SK-N-SH (cell line): ENCODE measurements around the gene CSRP3. TPM values are rescaled to one million over a fixed set of nuclear protein-coding genes. Genes with fewer than 3 reads are reported as not detected.

Experiments used
- CTCF ChIA-PET: fragments of 300-600, 350-600 bp; formaldehyde crosslinking; extraction: SDS; loops from one replicate; lab custom pipeline; 2021; lab: Yijun Ruan, JAX
- POLR2A ChIA-PET: fragments of 350-600 bp; sonication (Branson Sonifier 250); formaldehyde crosslinking; extraction: SDS; loops from one replicate; lab custom pipeline; 2020; ENCODE audit warnings: antibody characterized with exemption, inconsistent platforms; lab: Yijun Ruan, JAX
- DNase-seq: peaks from one replicate; pipeline ENCODE4 v3.0.0; 2012
- H2AFZ ChIP-seq: fragments of 200-600 bp; sonication (generic); 2 replicates; pipeline ENCODE4 v1.8.1; 2016; ENCODE audit warnings: antibody characterized with exemption, mild to moderate bottlenecking, low read depth
- H3F3A ChIP-seq: fragments of 200-600 bp; sonication (generic); replicated peaks from 2 replicates; pipeline ENCODE3; 2016; ENCODE audit warnings: antibody characterized with exemption, mild to moderate bottlenecking; ENCODE audit not compliant: insufficient read depth
- H3K27ac ChIP-seq, 2 experiments: fragments of 200-500 bp in 1 of 2; fragments of 200-600 bp in 1 of 2; sonication (Bioruptor generic) in 1 of 2; sonication (generic), shearing (Covaris generic) in 1 of 2; 2 replicates each; pipeline versions ENCODE4 v1.5.1 to v1.6.1; 2014 to 2016; ENCODE audit warnings: low read depth in 2 of 2, inconsistent platforms in 1 of 2, low read length in 1 of 2, mild to moderate bottlenecking in 1 of 2, mixed read lengths in 1 of 2
- H3K27me3 ChIP-seq: fragments of 200-600 bp; sonication (generic), shearing (Covaris generic); 2 replicates; pipeline ENCODE4 v1.6.1; 2016; ENCODE audit warnings: mixed run types; ENCODE audit not compliant: insufficient read depth
- H3K36me3 ChIP-seq, 2 experiments: fragments of 200-500 bp in 1 of 2; fragments of 200-600 bp in 1 of 2; sonication (Bioruptor generic) in 1 of 2; sonication (generic) in 1 of 2; replicated peaks in 1 of 2; 2 replicates each; pipeline versions ENCODE3 to v1.5.1; 2014 to 2016; ENCODE audit warnings: low read length in 1 of 2, mild to moderate bottlenecking in 1 of 2; ENCODE audit not compliant: insufficient read depth in 2 of 2, control insufficient read depth in 1 of 2
- H3K4me1 ChIP-seq, 2 experiments: fragments of 200-500 bp in 1 of 2; fragments of 200-600 bp in 1 of 2; sonication (Bioruptor generic) in 1 of 2; sonication (generic), shearing (Covaris generic) in 1 of 2; 2 replicates each; pipeline versions ENCODE4 v1.5.1 to v1.6.1; 2014 to 2016; ENCODE audit warnings: low read depth in 1 of 2, low read length in 1 of 2, mixed run types in 1 of 2; ENCODE audit not compliant: insufficient read depth in 2 of 2, control insufficient read depth in 1 of 2
- H3K4me2 ChIP-seq: fragments of 200-600 bp; sonication (generic), shearing (Covaris generic); 2 replicates; pipeline ENCODE4 v1.6.1; 2017; ENCODE audit warnings: mixed run types
- H3K4me3 ChIP-seq, 2 experiments: fragments of 200-500 bp in 1 of 2; fragments of 200-600 bp in 1 of 2; sonication (Bioruptor generic) in 1 of 2; sonication (generic), shearing (Covaris generic) in 1 of 2; 2 replicates each; pipeline versions ENCODE4 v1.5.1 to v1.8.1; 2014 to 2016; ENCODE audit warnings: low read depth in 2 of 2, inconsistent platforms in 1 of 2, low read length in 1 of 2, mild to moderate bottlenecking in 1 of 2, mixed read lengths in 1 of 2, moderate library complexity in 1 of 2
- H3K79me2 ChIP-seq: fragments of 200-600 bp; sonication (generic); 2 replicates; pipeline ENCODE4 v1.8.1; 2017; ENCODE audit warnings: mild to moderate bottlenecking; ENCODE audit not compliant: insufficient read depth
- H3K9ac ChIP-seq: fragments of 200-600 bp; sonication (generic); 2 replicates; pipeline ENCODE4 v1.6.1; 2017; ENCODE audit warnings: mixed run types
- H3K9me2 ChIP-seq: fragments of 200-600 bp; sonication (generic); 2 replicates; pipeline ENCODE4 v1.6.1; 2017; ENCODE audit warnings: mixed run types
- H3K9me3 ChIP-seq: fragments of 200-600 bp; sonication (generic); 2 replicates; pipeline ENCODE4 v1.6.1; 2017; ENCODE audit warnings: mixed run types, mild to moderate bottlenecking, moderate library complexity
- H4K20me1 ChIP-seq: fragments of 200-600 bp; sonication (generic); 2 replicates; pipeline ENCODE4 v1.6.1; 2017; ENCODE audit warnings: mild to moderate bottlenecking, mixed run types; ENCODE audit not compliant: insufficient read depth
- EP300 ChIP-seq, 2 experiments: IDR thresholded peaks; 2 replicates each; pipeline versions ENCODE4 v1.4.0 to v1.6.1; 2012; ENCODE audit warnings: borderline replicate concordance in 1 of 2, low read depth in 1 of 2, low read length in 1 of 2
- FOSL2 ChIP-seq: IDR thresholded peaks from 2 replicates; pipeline ENCODE4 v1.4.0; 2012; ENCODE audit warnings: low read depth, mild to moderate bottlenecking, moderate library complexity, borderline replicate concordance
- MAX ChIP-seq: IDR thresholded peaks from 2 replicates; pipeline ENCODE4 v1.4.0; 2012; ENCODE audit warnings: low read depth
- MXI1 ChIP-seq: IDR thresholded peaks from 2 replicates; pipeline ENCODE4 v1.6.1; 2012; ENCODE audit warnings: mild to moderate bottlenecking, low read depth, low read length, improper control_type of control experiment
- NRF1 ChIP-seq: IDR thresholded peaks from 2 replicates; pipeline ENCODE4 v1.6.1; 2012; ENCODE audit warnings: low read depth, mild to moderate bottlenecking, low read length
- RCOR1 ChIP-seq: fragments of 150-350 bp; IDR thresholded peaks from 2 replicates; pipeline ENCODE4 v1.6.1; 2017; ENCODE audit warnings: antibody characterized with exemption, low read length
- RFX5 ChIP-seq: IDR thresholded peaks from 2 replicates; pipeline ENCODE4 v1.6.1; 2012; ENCODE audit warnings: mild to moderate bottlenecking, improper control_type of control experiment, low read length
- SMC3 ChIP-seq: IDR thresholded peaks from 2 replicates; pipeline ENCODE4 v1.6.1; 2012; ENCODE audit warnings: low read depth, low read length, improper control_type of control experiment
- TAF1 ChIP-seq: IDR thresholded peaks from 2 replicates; pipeline ENCODE4 v1.6.1; 2012; ENCODE audit warnings: low read depth, mild to moderate bottlenecking, low read length, moderate library complexity, borderline replicate concordance
- TEAD4 ChIP-seq: IDR thresholded peaks from 2 replicates; pipeline ENCODE4 v1.4.0; 2012; ENCODE audit warnings: mild to moderate bottlenecking, borderline replicate concordance; ENCODE audit not compliant: insufficient read depth
- ZBTB33 ChIP-seq: IDR thresholded peaks from 2 replicates; pipeline ENCODE4 v1.4.0; 2012; ENCODE audit warnings: low read depth, borderline replicate concordance
- WGBS: methylation state at CpG from one replicate; pipeline ENCODE4 v1.1.6; 2017; ENCODE audit warnings: low lambda C conversion rate; 5-methylcytosine and 5-hydroxymethylcytosine counted together
- polyA plus RNA-seq, 3 experiments: library from polyadenylated mRNA; depleted of rRNA; stranded (reverse); fragments of >200 nt; gene quantifications; 2 replicates each; pipeline ENCODE4 v1.2.3, GENCODE V29; 2012
- TF ChIP-seq, protein P1 (sequence below): IDR thresholded peaks from 2 replicates; pipeline ENCODE4 v1.6.1; 2012; ENCODE audit warnings: mild to moderate bottlenecking, low read depth, low read length, moderate library complexity
- TF ChIP-seq, protein P2 (sequence below): fragments of 200-600 bp; sonication (generic); IDR thresholded peaks from 2 replicates; pipeline ENCODE4 v1.6.1; 2017; ENCODE audit warnings: antibody characterized with exemption, mild to moderate bottlenecking, moderate library complexity
- TF ChIP-seq, protein P3 (sequence below): IDR thresholded peaks from 2 replicates; pipeline ENCODE4; 2012

The CSRP3 gene
- polyA plus RNA-seq, 1 of the 3 experiments (the other 2 are of a cell fraction) = not detected

- no peak overlapping the region for H3K9ac ChIP-seq
- H3K4me2 ChIP-seq = no peak overlapping the region
- no peak overlapping the region for H3K4me3 ChIP-seq
- no peak overlapping the region for H2AFZ ChIP-seq
- H3K9me2 ChIP-seq = no peaks in the 10 kb centered on the region
- POLR2A ChIA-PET = no interaction called here
- H3K4me1 ChIP-seq = no peaks in the 10 kb centered on the region; a peak in 1 of 4 replicates
- no peaks in the 10 kb centered on the region for H3F3A ChIP-seq
- CTCF ChIA-PET = interaction anchor here (1.5 kb wide), 1 partner anchor 102 kb away, joined by 3 read pairs; no protein-coding TSS in a partner anchor
- H3K27ac ChIP-seq = no peak overlapping the region
- 97% methylated on average over 9 of the region's 9 CpGs for WGBS
- no peaks in the 10 kb centered on the region for H3K79me2 ChIP-seq
- H3K36me3 ChIP-seq = peaks cover 30 to 69% of the 10 kb centered on the region in 2 experiments
- H4K20me1 ChIP-seq = no peaks in the 10 kb centered on the region
- no peak for TF ChIP-seq EP300 (IDR thresholded peaks at IDR 0.05; ENCODE audit: borderline replicate concordance in 1 of 2, low read depth in 1 of 2, low read length in 1 of 2)
- no peak for TF ChIP-seq TAF1
- TF ChIP-seq RCOR1 = no peak
- TF ChIP-seq SMC3 = no peak
- no peak for TF ChIP-seq MXI1
- TF ChIP-seq, protein P1, sequence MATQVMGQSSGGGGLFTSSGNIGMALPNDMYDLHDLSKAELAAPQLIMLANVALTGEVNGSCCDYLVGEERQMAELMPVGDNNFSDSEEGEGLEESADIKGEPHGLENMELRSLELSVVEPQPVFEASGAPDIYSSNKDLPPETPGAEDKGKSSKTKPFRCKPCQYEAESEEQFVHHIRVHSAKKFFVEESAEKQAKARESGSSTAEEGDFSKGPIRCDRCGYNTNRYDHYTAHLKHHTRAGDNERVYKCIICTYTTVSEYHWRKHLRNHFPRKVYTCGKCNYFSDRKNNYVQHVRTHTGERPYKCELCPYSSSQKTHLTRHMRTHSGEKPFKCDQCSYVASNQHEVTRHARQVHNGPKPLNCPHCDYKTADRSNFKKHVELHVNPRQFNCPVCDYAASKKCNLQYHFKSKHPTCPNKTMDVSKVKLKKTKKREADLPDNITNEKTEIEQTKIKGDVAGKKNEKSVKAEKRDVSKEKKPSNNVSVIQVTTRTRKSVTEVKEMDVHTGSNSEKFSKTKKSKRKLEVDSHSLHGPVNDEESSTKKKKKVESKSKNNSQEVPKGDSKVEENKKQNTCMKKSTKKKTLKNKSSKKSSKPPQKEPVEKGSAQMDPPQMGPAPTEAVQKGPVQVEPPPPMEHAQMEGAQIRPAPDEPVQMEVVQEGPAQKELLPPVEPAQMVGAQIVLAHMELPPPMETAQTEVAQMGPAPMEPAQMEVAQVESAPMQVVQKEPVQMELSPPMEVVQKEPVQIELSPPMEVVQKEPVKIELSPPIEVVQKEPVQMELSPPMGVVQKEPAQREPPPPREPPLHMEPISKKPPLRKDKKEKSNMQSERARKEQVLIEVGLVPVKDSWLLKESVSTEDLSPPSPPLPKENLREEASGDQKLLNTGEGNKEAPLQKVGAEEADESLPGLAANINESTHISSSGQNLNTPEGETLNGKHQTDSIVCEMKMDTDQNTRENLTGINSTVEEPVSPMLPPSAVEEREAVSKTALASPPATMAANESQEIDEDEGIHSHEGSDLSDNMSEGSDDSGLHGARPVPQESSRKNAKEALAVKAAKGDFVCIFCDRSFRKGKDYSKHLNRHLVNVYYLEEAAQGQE = no peak
- no peak for TF ChIP-seq NRF1
- TF ChIP-seq, protein P2, sequence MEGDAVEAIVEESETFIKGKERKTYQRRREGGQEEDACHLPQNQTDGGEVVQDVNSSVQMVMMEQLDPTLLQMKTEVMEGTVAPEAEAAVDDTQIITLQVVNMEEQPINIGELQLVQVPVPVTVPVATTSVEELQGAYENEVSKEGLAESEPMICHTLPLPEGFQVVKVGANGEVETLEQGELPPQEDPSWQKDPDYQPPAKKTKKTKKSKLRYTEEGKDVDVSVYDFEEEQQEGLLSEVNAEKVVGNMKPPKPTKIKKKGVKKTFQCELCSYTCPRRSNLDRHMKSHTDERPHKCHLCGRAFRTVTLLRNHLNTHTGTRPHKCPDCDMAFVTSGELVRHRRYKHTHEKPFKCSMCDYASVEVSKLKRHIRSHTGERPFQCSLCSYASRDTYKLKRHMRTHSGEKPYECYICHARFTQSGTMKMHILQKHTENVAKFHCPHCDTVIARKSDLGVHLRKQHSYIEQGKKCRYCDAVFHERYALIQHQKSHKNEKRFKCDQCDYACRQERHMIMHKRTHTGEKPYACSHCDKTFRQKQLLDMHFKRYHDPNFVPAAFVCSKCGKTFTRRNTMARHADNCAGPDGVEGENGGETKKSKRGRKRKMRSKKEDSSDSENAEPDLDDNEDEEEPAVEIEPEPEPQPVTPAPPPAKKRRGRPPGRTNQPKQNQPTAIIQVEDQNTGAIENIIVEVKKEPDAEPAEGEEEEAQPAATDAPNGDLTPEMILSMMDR = no peak
- TF ChIP-seq MAX = no peak
- TF ChIP-seq TEAD4 = no peak
- TF ChIP-seq FOSL2 = no peak
- TF ChIP-seq ZBTB33 = no peak
- no peak for TF ChIP-seq RFX5
- TF ChIP-seq, protein P3, sequence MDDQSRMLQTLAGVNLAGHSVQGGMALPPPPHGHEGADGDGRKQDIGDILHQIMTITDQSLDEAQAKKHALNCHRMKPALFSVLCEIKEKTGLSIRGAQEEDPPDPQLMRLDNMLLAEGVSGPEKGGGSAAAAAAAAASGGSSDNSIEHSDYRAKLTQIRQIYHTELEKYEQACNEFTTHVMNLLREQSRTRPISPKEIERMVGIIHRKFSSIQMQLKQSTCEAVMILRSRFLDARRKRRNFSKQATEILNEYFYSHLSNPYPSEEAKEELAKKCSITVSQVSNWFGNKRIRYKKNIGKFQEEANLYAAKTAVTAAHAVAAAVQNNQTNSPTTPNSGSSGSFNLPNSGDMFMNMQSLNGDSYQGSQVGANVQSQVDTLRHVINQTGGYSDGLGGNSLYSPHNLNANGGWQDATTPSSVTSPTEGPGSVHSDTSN = no peak
- DNase-seq = no peak
- no peaks in the 10 kb centered on the region for H3K27me3 ChIP-seq
- no peaks in the 10 kb centered on the region for H3K9me3 ChIP-seq
Measured at GRCh38 chr11:19173004-19173689, 28.6 kb downstream of the CSRP3 start.
